Activated CD4-positive, alpha-beta T cell treated with anti-CD3 and anti-CD28 coated beads for 1 hour (primary cell): ENCODE data around the gene SIK3.

Source experiments
- DNase-seq: peaks from one replicate; pipeline ENCODE4 v3.0.0-alpha.2; 2020

SIK3 gene

GRCh38 chr11:116885951-116886655, 212.1 kb downstream of the SIK3 start:
- no peak for DNase-seq

- no peak for DNase-seq
These were observed 215.8 kb downstream of the SIK3 start for GRCh38 chr11:116882386-116882785.

- no peak for DNase-seq
These were observed 217.1 kb downstream of the SIK3 start for GRCh38 chr11:116881143-116881542.

GRCh38 chr11:116879800-116880625, 218.2 kb downstream of the SIK3 start:
- no peak for DNase-seq

- no peak for DNase-seq
These were observed 221.6 kb downstream of the SIK3 start for GRCh38 chr11:116876656-116877055.

- no peak for DNase-seq
These were observed 223.0 kb downstream of the SIK3 start for GRCh38 chr11:116875194-116875593.

GRCh38 chr11:116874251-116874650, 224.0 kb downstream of the SIK3 start:
- no peak for DNase-seq

GRCh38 chr11:116873381-116873780, 224.8 kb downstream of the SIK3 start:
- DNase-seq: no peak

- no peak for DNase-seq
These were observed 227.0 kb downstream of the SIK3 start for GRCh38 chr11:116871248-116871647.

GRCh38 chr11:116870054-116870453, 228.2 kb downstream of the SIK3 start:
- no peak for DNase-seq

GRCh38 chr11:116869610-116870009, 228.6 kb downstream of the SIK3 start:
- DNase-seq: no peak

GRCh38 chr11:116868066-116868465, 230.2 kb downstream of the SIK3 start:
- no peak for DNase-seq

- no peak for DNase-seq
These were observed 230.6 kb downstream of the SIK3 start for GRCh38 chr11:116867619-116868018.

GRCh38 chr11:116866804-116867455, 231.3 kb downstream of the SIK3 start:
- no peak for DNase-seq

GRCh38 chr11:116865696-116866095, 232.5 kb downstream of the SIK3 start:
- DNase-seq: no peak

- no peak for DNase-seq
These were observed 233.7 kb downstream of the SIK3 start for GRCh38 chr11:116864531-116864930.

- DNase-seq: no peak
These were observed 235.3 kb downstream of the SIK3 start for GRCh38 chr11:116862951-116863350.

- DNase-seq: no peak
These were observed 236.0 kb downstream of the SIK3 start for GRCh38 chr11:116862185-116862584.

- DNase-seq: no peak
These were observed 236.7 kb downstream of the SIK3 start for GRCh38 chr11:116861539-116861938.

GRCh38 chr11:116860303-116860702, 237.9 kb downstream of the SIK3 start:
- DNase-seq: no peak

- DNase-seq: no peak
These were observed 239.1 kb downstream of the SIK3 start for GRCh38 chr11:116859175-116859574.

- no peak for DNase-seq
These were observed 240.3 kb downstream of the SIK3 start for GRCh38 chr11:116857936-116858335.

GRCh38 chr11:116857316-116857715, 240.9 kb downstream of the SIK3 start:
- no peak for DNase-seq

GRCh38 chr11:116856423-116856822, 241.8 kb downstream of the SIK3 start:
- no peak for DNase-seq
